Astrocyte (in vitro differentiated cells and primary cell): ENCODE measurements around the gene HDAC3. TPM values are rescaled to one million over a fixed set of nuclear protein-coding genes. Genes with fewer than 3 reads are reported as not detected.

Experiments
- DNase-seq: peaks from one replicate; pipeline ENCODE4 v3.0.0-alpha.2; 2010; ENCODE audit warnings: low read depth
- FAIRE-seq: peaks from 2 replicates; lab custom pipeline; 2011; peaks lifted over from hg19 to GRCh38; lab: Jason Lieb, UNC
- H2AFZ ChIP-seq: 2 replicates; pipeline ENCODE4 v1.6.0; 2012; ENCODE audit warnings: low read depth, low read length, inconsistent platforms
- H3K27ac ChIP-seq: 2 replicates; pipeline ENCODE4 v1.5.1; 2011; ENCODE audit warnings: low read depth, low read length, inconsistent platforms
- H3K27me3 ChIP-seq: 2 replicates; pipeline ENCODE4 v1.6.0; 2011; ENCODE audit warnings: low read length, inconsistent platforms; ENCODE audit not compliant: insufficient read depth
- H3K36me3 ChIP-seq: 2 replicates; pipeline ENCODE4 v1.5.1; 2011; ENCODE audit warnings: low read length, inconsistent platforms; ENCODE audit not compliant: insufficient read depth
- H3K4me1 ChIP-seq: 2 replicates; pipeline ENCODE4 v1.5.1; 2011; ENCODE audit warnings: low read length, inconsistent platforms; ENCODE audit not compliant: insufficient read depth
- H3K4me2 ChIP-seq: 2 replicates; pipeline ENCODE4 v1.6.0; 2012; ENCODE audit warnings: low read length, inconsistent platforms
- H3K4me3 ChIP-seq: 2 replicates; pipeline ENCODE4 v1.5.1; 2011; ENCODE audit warnings: low read depth, mild to moderate bottlenecking, low read length, inconsistent platforms; ENCODE audit not compliant: insufficient read depth
- H3K79me2 ChIP-seq: 2 replicates; pipeline ENCODE4 v1.6.0; 2012; ENCODE audit warnings: mild to moderate bottlenecking, low read length, inconsistent platforms; ENCODE audit not compliant: insufficient read depth
- H3K9ac ChIP-seq: 2 replicates; pipeline ENCODE4 v1.6.0; 2012; ENCODE audit warnings: mild to moderate bottlenecking, low read length, inconsistent platforms
- H3K9me3 ChIP-seq: 2 replicates; pipeline ENCODE4 v1.5.1; 2012; ENCODE audit warnings: low read depth, mild to moderate bottlenecking, low read length, inconsistent platforms; ENCODE audit not compliant: insufficient read depth
- H4K20me1 ChIP-seq: 2 replicates; pipeline ENCODE4 v1.6.0; 2012; ENCODE audit warnings: low read length, inconsistent platforms; ENCODE audit not compliant: insufficient read depth
- H3K27ac Mint-ChIP-seq: one replicate; pipeline ENCODE4 v1.8.0; 2021; ENCODE audit warnings: mild to moderate bottlenecking, mixed read lengths; ENCODE audit not compliant: unreplicated experiment
- H3K27me3 Mint-ChIP-seq: one replicate; pipeline ENCODE4 v1.8.0; 2021; ENCODE audit warnings: low read depth, mixed read lengths; ENCODE audit not compliant: unreplicated experiment
- H3K36me3 Mint-ChIP-seq: one replicate; pipeline ENCODE4 v1.8.0; 2021; ENCODE audit warnings: low read depth, mixed read lengths; ENCODE audit not compliant: unreplicated experiment
- H3K4me1 Mint-ChIP-seq: one replicate; pipeline ENCODE4 v1.8.0; 2021; ENCODE audit warnings: low read depth, mixed read lengths; ENCODE audit not compliant: unreplicated experiment
- H3K4me3 Mint-ChIP-seq: one replicate; pipeline ENCODE4 v1.8.0; 2021; ENCODE audit warnings: mild to moderate bottlenecking, moderate library complexity, mixed read lengths; ENCODE audit not compliant: unreplicated experiment
- H3K9me3 Mint-ChIP-seq: one replicate; pipeline ENCODE4 v1.8.0; 2021; ENCODE audit warnings: mild to moderate bottlenecking, mixed read lengths; ENCODE audit not compliant: unreplicated experiment
- CTCF ChIP-seq: IDR thresholded peaks from 2 replicates; pipeline ENCODE4 v1.5.1; 2011; ENCODE audit warnings: low read depth, mild to moderate bottlenecking, inconsistent platforms, low read length, moderate library complexity; ENCODE audit not compliant: insufficient read depth
- EZH2 ChIP-seq: IDR thresholded peaks from 2 replicates; pipeline ENCODE4 v1.6.1; 2012; ENCODE audit warnings: mild to moderate bottlenecking, low read length, inconsistent platforms; ENCODE audit not compliant: insufficient read depth
- total RNA-seq: library from RNA; stranded (reverse); gene quantifications from 2 replicates; pipeline ENCODE4 v1.2.1, GENCODE V29; 2021

HDAC3 gene
- total RNA-seq, 1 donor from 2014 or later, result 63.8 TPM

DNA sequence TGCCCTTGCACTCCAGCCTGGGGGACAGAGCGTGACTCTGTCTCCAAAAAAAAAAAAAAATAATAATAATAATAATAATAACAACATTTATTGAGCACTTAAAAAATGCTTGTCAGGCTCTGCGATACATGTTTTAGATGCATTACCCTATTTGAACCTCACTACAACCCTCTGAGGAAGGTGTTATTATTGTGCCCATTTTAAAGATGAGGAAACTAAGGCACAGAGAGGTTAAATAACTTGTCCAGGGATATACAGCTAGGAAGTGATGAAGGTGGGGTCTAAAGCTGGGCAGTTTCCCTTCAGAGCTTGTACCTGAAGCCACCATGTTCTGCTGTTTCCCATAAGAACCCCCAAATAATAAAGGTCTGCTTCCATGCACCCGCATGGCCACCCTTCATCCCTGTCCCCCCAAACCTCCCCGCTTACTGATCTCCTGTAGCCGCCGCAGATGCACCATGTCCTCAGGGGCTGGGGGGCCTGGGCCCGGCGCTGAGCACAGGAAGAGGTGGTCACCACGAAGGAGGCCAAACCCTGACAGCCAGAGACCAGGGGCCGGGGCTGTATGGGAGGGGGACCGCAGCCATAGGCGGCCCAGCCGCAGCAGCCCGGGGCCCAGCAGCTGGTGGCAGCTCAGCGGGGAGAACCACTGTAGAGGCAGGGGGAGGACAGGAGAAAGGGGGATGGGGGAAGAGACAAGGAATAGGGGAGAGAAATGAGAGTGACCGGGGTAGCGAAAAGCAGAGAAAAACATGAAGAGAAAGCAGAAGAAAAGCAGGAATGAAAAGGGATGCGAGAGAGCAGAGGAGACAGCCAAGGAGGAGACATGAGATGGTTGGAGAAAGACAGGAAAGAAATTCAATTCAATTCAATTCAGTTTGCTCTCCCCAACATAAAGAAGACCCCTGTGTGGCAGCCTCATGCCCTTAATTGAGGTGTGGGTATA lies 29.6 kb upstream of the HDAC3 start:
- Histone ChIP-seq H4K20me1 (no peaks in the 10 kb centered on the region), H2AFZ (no peak overlapping the region), H3K79me2 (no peaks in the 10 kb centered on the region), H3K36me3 (peaks cover 12% of the 10 kb centered on the region), H3K4me1 (peaks cover 11% of the 10 kb centered on the region), H3K9me3 (no peaks in the 10 kb centered on the region), H3K4me3 (no peak overlapping the region), H3K27ac (no peak overlapping the region), H3K9ac (no peak overlapping the region), H3K4me2 (no peak overlapping the region), H3K27me3 (no peaks in the 10 kb centered on the region)
- peaks cover 20% of the 10 kb centered on the region for H3K36me3 Mint-ChIP-seq
- H3K4me1 Mint-ChIP-seq, result peaks cover 11% of the 10 kb centered on the region
- no peak for FAIRE-seq
- no peak for TF ChIP-seq CTCF
- DNase-seq, result no peak
- H3K27me3 Mint-ChIP-seq, result no peaks in the 10 kb centered on the region
- no peaks in the 10 kb centered on the region for H3K9me3 Mint-ChIP-seq
- no peak overlapping the region for H3K27ac Mint-ChIP-seq
- no peak overlapping the region for H3K4me3 Mint-ChIP-seq

DNA sequence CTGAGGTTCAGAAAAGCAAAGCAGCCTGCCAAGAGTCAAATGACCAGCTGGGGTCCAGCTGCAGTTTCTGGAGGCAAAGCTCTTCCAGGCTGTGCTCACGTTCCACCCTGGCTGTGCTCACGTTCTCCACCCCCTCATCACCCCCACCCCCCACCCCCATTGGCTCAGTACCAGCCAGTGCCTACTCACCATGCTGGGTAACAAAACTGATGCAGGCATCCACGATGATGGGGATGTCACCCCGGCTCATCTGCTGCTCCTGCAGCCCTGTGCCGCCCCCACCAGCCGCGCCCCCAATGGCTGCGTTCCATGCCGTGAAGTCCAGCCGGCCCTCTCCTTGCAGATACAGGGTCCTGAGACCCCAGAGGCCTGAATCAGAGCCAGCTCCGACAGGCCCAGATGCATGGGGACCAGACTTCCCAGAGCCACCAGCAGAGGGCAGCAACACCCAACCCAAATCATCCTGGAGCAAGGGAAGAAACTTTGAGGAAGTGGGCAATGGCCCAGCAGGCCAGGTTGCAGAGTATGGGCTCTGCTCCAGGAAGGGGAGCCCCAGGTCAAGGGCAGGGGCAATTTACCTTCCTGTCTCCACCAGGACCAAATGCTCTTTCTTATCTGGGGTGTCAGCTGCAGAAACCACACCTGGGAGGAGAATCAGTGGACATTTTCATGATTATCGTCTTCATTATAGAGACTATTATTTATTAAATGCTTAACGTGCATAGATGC lies 28.2 kb upstream of the HDAC3 start:
- DNase-seq (peak; percentile 21), FAIRE-seq (no peak)
- no peaks in the 10 kb centered on the region for H3K27me3 ChIP-seq
- Mint-ChIP-seq H3K4me3 (no peak overlapping the region), H3K36me3 (peaks cover 21% of the 10 kb centered on the region), H3K4me1 (peaks cover 11% of the 10 kb centered on the region), H3K27ac (peak overlapping the region; percentile 27), H3K9me3 (no peaks in the 10 kb centered on the region), H3K27me3 (no peaks in the 10 kb centered on the region)
- H2AFZ ChIP-seq, result no peak overlapping the region
- H3K36me3 ChIP-seq, result peaks cover 11% of the 10 kb centered on the region
- peaks cover 11% of the 10 kb centered on the region for H3K4me1 ChIP-seq
- H3K27ac ChIP-seq, result no peak overlapping the region
- TF ChIP-seq EZH2, result no peak
- TF ChIP-seq CTCF, result peak; percentile 82
- H4K20me1 ChIP-seq, result no peaks in the 10 kb centered on the region
- no peak overlapping the region for H3K4me2 ChIP-seq
- no peak overlapping the region for H3K9ac ChIP-seq
- H3K9me3 ChIP-seq, result no peaks in the 10 kb centered on the region
- H3K4me3 ChIP-seq, result no peak overlapping the region
- no peaks in the 10 kb centered on the region for H3K79me2 ChIP-seq
